ENCODE results near the gene GET4.

- TF ChIP-seq EZH2phosphoT487 (IDR thresholded peaks at IDR 0.05) (no peak), CTCF (IDR thresholded peaks at IDR 0.05) (no peak)
These were observed 61.6 kb downstream of the GET4 start for GRCh38 chr7:937856-938484.
